ENCODE results near the gene FYB1. TPM values are rescaled to one million over a fixed set of nuclear protein-coding genes. Genes with fewer than 3 reads are reported as not detected.

FYB1 gene
- total and polyA plus RNA-seq, 2 experiments from 2014 or later: not detected

DNA sequence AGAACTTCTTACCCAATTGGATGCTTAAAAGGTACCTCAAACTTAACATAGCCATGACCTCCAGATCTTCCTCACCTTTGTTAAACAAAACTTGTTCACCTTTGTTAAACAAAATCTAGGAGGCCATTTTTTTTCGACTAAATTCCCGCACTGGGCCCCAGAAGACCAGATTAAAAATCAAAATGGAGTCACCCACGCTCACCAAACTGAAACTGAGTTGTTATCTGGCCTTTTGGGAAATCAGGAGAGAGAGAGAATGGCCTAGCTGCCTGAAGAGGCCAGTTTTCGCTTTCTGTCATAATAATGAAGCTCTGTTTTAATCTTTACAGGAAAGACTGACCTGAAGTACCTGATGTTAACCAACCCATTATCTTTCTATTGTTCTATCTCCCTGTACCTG is 69.4 kb downstream of the FYB1 start (continued):
- TF ChIP-seq, protein P1, sequence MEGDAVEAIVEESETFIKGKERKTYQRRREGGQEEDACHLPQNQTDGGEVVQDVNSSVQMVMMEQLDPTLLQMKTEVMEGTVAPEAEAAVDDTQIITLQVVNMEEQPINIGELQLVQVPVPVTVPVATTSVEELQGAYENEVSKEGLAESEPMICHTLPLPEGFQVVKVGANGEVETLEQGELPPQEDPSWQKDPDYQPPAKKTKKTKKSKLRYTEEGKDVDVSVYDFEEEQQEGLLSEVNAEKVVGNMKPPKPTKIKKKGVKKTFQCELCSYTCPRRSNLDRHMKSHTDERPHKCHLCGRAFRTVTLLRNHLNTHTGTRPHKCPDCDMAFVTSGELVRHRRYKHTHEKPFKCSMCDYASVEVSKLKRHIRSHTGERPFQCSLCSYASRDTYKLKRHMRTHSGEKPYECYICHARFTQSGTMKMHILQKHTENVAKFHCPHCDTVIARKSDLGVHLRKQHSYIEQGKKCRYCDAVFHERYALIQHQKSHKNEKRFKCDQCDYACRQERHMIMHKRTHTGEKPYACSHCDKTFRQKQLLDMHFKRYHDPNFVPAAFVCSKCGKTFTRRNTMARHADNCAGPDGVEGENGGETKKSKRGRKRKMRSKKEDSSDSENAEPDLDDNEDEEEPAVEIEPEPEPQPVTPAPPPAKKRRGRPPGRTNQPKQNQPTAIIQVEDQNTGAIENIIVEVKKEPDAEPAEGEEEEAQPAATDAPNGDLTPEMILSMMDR (conservative IDR thresholded peaks at IDR 0.05; ENCODE audit: low read depth in 2 of 2): no peak

DNA sequence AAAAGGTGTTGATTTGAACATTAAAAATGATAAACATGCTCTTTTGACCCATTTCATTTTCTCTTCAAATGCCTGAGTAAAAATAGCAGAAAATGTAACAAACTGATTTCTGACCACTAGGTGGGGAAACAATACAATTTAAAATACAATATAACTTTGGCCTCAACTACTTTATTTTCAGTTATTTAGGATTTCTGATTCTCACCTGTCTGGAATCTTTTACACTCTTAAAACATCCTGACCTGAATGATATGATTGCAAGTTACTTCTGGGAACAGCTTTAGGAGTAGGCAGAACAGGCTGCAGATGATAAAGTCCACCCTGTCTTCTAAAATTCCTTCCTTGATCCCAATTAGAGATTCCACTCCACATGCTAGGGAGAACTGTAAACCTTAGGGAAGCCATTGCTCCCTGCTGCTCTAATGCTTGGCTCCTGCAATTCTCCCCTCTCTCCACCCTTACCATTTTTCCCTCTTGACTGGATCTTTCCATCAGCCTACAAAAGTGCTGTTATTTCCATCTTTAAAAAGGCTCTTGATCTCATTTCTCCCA is 70.3 kb downstream of the FYB1 start:
- Mint-ChIP-seq H3K4me1 (peaks cover 13% of the 10 kb centered on the region), H3K4me3 (no peak overlapping the region), H3K9me3 (no peaks in the 10 kb centered on the region), H3K36me3 (ENCODE audit: low read depth) (no peaks in the 10 kb centered on the region), H3K27ac (no peak overlapping the region), H3K27me3 (ENCODE audit: insufficient read depth, low read depth, poor library complexity) (peaks cover 2% of the 10 kb centered on the region)
- H3F3A ChIP-seq (replicated peaks; ENCODE audit: low read depth): no peaks in the 10 kb centered on the region
- DNase-seq (ENCODE audit: low spot score): peak; percentile 29
- no peaks in the 10 kb centered on the region for H3K27me3 ChIP-seq (ENCODE audit: insufficient read depth)
- H3K79me2 ChIP-seq (replicated peaks; ENCODE audit: insufficient read depth): no peaks in the 10 kb centered on the region
- no peak overlapping the region for H3K27ac ChIP-seq (ENCODE audit: low read depth)
- H3K9me2 ChIP-seq (ENCODE audit: insufficient read depth): no peaks in the 10 kb centered on the region
- no peaks in the 10 kb centered on the region for H3K4me1 ChIP-seq (ENCODE audit: insufficient read depth)
- H4K20me1 ChIP-seq (replicated peaks; ENCODE audit: insufficient read depth): no peaks in the 10 kb centered on the region
- no peak overlapping the region for H3K4me3 ChIP-seq
- no peak overlapping the region for H3K4me2 ChIP-seq
- TF ChIP-seq EZH2 (IDR thresholded peaks at IDR 0.05; ENCODE audit: low read depth, unreplicated experiment) (no peak), CREB1 (CRISPR knock-in tag; IDR thresholded peaks at IDR 0.05; ENCODE audit: low read depth) (no peak), ZNF331 (CRISPR knock-in tag; IDR thresholded peaks at IDR 0.05; ENCODE audit: low read depth) (no peak)
- TF ChIP-seq, protein P1 (conservative IDR thresholded peaks at IDR 0.05; ENCODE audit: low read depth in 2 of 2): peak in 1 of 2 experiments; percentile 63; a peak in 3 of 4 replicates
- TF ChIP-seq, protein P2, sequence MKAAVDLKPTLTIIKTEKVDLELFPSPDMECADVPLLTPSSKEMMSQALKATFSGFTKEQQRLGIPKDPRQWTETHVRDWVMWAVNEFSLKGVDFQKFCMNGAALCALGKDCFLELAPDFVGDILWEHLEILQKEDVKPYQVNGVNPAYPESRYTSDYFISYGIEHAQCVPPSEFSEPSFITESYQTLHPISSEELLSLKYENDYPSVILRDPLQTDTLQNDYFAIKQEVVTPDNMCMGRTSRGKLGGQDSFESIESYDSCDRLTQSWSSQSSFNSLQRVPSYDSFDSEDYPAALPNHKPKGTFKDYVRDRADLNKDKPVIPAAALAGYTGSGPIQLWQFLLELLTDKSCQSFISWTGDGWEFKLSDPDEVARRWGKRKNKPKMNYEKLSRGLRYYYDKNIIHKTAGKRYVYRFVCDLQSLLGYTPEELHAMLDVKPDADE (IDR thresholded peaks at IDR 0.05): no peak
- 0 out of 2 replicates have a peak overlapping the region, but pooled peaks have one; percentile 75 for H2AFZ ChIP-seq
- H3K36me3 ChIP-seq (ENCODE audit: insufficient read depth): no peaks in the 10 kb centered on the region
- ATAC-seq: peak; percentile 31; the same call in 1 of the 3 replicates

DNA sequence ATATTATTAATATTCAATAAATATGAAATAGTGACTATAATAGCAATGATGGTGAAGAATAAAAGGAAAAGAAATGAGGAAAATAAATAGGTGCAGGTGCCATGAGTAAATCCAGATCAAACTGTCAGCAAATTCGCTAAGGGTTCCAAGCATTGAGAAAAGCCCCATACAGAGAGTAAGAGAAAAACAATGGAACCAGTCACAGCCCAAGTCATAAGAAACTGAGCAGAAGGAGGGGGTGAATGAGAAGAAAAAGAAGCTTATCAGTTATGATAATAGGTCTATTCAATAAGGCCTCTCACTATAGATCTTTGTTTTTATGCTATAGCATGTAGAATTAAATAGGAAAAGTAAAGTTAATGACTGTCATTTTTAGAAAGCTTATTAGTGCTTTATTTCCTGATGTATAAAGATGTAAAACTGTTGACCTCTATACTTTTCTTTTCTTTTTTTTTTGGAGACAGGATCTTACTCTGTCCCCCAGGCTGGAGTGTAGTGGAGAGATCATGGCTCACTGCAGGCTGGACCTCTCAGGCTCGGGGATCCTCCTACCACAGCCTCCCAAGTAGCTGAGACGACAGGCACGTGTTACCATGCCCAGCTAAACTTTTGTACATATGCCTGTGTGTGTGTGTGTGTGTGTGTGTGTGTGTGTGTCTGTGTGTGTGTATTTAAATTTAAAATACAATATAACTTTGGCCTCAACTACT is 72.4 kb downstream of the FYB1 start:
- no peaks in the 10 kb centered on the region for H3K27me3 ChIP-seq (ENCODE audit: insufficient read depth)
- Mint-ChIP-seq H3K27ac (no peak overlapping the region), H3K36me3 (ENCODE audit: low read depth) (no peaks in the 10 kb centered on the region), H3K4me3 (no peak overlapping the region), H3K4me1 (peaks cover 13% of the 10 kb centered on the region), H3K9me3 (no peaks in the 10 kb centered on the region), H3K27me3 (ENCODE audit: insufficient read depth, low read depth, poor library complexity) (peaks cover 2% of the 10 kb centered on the region)
- no peaks in the 10 kb centered on the region for H3K36me3 ChIP-seq (ENCODE audit: insufficient read depth)
- no peak overlapping the region for H3K27ac ChIP-seq (ENCODE audit: low read depth)
- H4K20me1 ChIP-seq (replicated peaks; ENCODE audit: insufficient read depth): no peaks in the 10 kb centered on the region
- H3K4me3 ChIP-seq: no peak overlapping the region
- H3F3A ChIP-seq (replicated peaks; ENCODE audit: low read depth): no peaks in the 10 kb centered on the region
- H3K4me2 ChIP-seq: no peak overlapping the region
- H3K79me2 ChIP-seq (replicated peaks; ENCODE audit: insufficient read depth): no peaks in the 10 kb centered on the region
- no peaks in the 10 kb centered on the region for H3K4me1 ChIP-seq (ENCODE audit: insufficient read depth)
- H3K9me2 ChIP-seq (ENCODE audit: insufficient read depth): no peaks in the 10 kb centered on the region; the same call in 1 of the 2 replicates
- no peak overlapping the region for H2AFZ ChIP-seq
- no peak for ATAC-seq
- DNase-seq (ENCODE audit: low spot score): no peak
- TF ChIP-seq STAT1 (IDR thresholded peaks at IDR 0.05; ENCODE audit: unreplicated experiment) (no peak), EZH2phosphoT487 (IDR thresholded peaks at IDR 0.05; ENCODE audit: unreplicated experiment) (no peak)
- TF ChIP-seq, protein P3, sequence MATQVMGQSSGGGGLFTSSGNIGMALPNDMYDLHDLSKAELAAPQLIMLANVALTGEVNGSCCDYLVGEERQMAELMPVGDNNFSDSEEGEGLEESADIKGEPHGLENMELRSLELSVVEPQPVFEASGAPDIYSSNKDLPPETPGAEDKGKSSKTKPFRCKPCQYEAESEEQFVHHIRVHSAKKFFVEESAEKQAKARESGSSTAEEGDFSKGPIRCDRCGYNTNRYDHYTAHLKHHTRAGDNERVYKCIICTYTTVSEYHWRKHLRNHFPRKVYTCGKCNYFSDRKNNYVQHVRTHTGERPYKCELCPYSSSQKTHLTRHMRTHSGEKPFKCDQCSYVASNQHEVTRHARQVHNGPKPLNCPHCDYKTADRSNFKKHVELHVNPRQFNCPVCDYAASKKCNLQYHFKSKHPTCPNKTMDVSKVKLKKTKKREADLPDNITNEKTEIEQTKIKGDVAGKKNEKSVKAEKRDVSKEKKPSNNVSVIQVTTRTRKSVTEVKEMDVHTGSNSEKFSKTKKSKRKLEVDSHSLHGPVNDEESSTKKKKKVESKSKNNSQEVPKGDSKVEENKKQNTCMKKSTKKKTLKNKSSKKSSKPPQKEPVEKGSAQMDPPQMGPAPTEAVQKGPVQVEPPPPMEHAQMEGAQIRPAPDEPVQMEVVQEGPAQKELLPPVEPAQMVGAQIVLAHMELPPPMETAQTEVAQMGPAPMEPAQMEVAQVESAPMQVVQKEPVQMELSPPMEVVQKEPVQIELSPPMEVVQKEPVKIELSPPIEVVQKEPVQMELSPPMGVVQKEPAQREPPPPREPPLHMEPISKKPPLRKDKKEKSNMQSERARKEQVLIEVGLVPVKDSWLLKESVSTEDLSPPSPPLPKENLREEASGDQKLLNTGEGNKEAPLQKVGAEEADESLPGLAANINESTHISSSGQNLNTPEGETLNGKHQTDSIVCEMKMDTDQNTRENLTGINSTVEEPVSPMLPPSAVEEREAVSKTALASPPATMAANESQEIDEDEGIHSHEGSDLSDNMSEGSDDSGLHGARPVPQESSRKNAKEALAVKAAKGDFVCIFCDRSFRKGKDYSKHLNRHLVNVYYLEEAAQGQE (IDR thresholded peaks at IDR 0.05; ENCODE audit: unreplicated experiment): no peak

Measured in GM23338 (cell line).